ENCODE data around the gene DHX29.

DHX29 gene

DNA sequence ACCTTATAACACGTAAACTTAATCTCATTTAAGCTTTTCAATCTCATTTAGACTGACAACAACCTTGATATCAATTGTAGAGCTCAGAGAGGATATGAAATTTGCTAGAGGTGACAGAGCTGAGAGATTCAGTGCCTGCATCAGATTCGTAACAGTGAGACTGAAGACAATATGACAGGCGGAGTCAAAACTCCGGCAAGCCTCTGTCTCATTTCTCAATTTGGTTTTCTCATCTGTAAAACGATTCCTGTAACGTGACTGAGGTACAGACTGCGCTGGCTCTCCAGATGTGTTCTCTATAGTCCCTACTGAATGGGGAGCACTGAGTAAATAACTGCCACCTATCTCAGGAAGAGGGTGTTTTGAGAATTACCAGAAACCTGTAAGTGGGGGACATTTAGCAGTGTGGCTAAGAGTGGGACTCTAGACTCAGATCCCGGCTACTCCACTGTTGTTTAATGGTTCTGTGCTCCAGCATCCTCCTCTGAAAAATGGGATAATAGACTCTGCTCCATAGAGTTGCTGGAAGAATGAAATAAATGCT is 77.3 kb downstream of the DHX29 start:
- TF ChIP-seq CTCF (IDR thresholded peaks at IDR 0.05; ENCODE audit: low read depth, low read length), result no peak
- no peak overlapping the region for H3K4me3 ChIP-seq (replicated peaks in 1 of 2; ENCODE audit: low read depth in 2 of 2, low read length in 2 of 2)
- no peak for DNase-seq (ENCODE audit: low read depth in 2 of 2)

GRCh38 chr5:55227664-55228430 is 79.6 kb downstream of the DHX29 start:
- TF ChIP-seq CTCF (IDR thresholded peaks at IDR 0.05; ENCODE audit: low read depth, low read length), result no peak
- DNase-seq (ENCODE audit: low read depth in 2 of 2), result peak in 1 of 2 donors; percentile 35
- H3K4me3 ChIP-seq (replicated peaks in 1 of 2; ENCODE audit: low read depth in 2 of 2, low read length in 2 of 2), result peak overlapping the region; percentile 24 to 36

GRCh38 chr5:55226934-55227663 is 80.4 kb downstream of the DHX29 start, which contains the start of gene MCIDAS:
TSS of gene MCIDAS (minus strand) at chr5:55227315. CDS start at chr5:55227138, 177 bp downstream.
- TF ChIP-seq CTCF (IDR thresholded peaks at IDR 0.05; ENCODE audit: low read depth, low read length), result no peak
- peak within 1 kb of the TSS; percentile 24 to 36 for H3K4me3 ChIP-seq (replicated peaks in 1 of 2; ENCODE audit: low read depth in 2 of 2, low read length in 2 of 2)
- DNase-seq (ENCODE audit: low read depth in 2 of 2), result no peak

DNA sequence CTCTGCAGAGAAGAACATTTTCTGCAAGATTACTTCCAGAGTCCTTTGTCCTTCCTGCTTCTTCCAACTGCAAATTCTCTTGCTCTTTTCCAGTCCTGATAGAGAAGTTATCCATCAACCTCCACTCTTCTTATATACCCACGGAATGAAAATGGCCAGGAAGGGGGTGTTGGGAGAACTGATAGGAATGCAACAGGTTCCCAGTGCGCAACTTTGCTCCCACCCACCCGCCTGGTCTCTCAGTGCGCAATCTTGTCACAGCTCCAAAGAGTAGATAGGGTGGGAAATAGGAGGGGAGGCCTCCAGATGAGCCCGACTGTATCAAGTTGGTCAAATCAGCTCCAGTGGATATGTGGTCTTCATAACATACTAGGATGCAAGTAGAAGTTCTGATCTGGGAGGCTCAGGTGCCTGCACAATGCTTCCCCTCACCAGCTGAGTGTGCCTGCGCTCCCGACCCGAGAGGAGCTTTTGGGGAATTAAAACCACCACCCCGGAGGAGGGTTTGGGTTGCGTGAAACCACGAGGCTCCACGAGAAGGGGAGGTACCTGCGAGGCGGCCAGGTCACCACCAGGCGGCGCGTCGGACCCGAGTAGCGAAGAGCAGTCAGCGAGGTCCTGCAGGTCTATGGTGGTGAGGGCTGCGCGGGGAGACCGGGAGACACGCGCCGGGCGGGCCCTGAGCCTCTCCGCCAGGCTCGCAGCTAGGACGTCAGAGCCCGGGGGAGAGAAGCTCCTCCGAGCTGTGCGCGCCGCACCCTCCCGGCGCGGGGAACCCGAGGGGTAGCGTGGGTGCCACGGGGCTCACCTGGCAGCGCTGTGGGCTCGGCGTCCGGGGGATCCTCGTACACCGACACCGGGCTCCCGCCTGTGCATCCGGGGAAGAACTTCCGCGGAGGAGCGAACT is 81.2 kb downstream of the DHX29 start:
- peak overlapping the region; percentile 10 to 11 for H3K4me3 ChIP-seq (replicated peaks in 1 of 2; ENCODE audit: low read depth in 2 of 2, low read length in 2 of 2)
- peak; percentile 46 to 52 for DNase-seq (ENCODE audit: low read depth in 2 of 2)
- peak; percentile 56 for TF ChIP-seq CTCF (IDR thresholded peaks at IDR 0.05; ENCODE audit: low read depth, low read length)

DNA sequence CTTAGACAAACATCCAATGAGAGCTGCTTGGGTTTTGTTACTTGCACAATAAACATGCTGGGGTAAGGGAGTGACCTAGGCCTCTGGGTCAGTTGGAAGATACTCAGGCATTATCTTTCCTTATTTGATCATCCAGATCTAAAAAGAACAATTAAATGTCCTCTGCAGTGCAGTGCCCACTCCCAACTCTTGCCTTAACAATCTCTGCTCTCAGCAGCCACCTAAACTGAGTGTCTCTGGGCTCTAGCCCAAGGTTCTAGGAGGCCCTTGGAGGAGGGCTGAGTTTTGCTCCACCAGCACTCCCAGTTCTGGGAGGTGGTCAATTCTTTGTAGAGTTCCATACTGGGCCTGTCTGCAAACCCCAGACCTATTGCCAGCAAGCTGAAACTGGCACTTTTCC is 82.1 kb downstream of the DHX29 start:
- H3K4me3 ChIP-seq (replicated peaks in 1 of 2; ENCODE audit: low read depth in 2 of 2, low read length in 2 of 2), result no peak overlapping the region
- DNase-seq (ENCODE audit: low read depth in 2 of 2), result no peak
- TF ChIP-seq CTCF (IDR thresholded peaks at IDR 0.05; ENCODE audit: low read depth, low read length), result no peak

DNA sequence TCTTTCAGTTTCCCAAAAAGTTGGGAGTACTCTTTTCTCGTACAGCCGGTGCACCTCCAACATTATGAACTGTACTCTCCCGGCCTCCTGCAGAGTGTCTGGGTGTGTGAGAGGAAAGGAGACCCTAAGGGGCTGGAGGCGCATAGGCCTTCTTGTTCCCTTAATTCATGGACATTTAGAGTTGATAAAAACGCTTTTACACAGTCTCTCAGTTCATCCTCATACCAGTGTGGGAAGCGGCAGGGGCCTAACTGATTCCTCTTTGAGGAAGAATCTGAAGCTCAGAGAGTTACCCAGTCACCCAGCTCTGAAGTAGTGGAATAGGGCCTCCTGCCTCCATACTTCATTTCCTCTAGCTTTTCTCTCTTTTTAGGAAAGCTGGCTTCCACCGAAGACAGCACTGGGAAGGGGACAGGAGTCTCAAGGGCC is 83.7 kb downstream of the DHX29 start:
- no peak for DNase-seq (ENCODE audit: low read depth in 2 of 2)
- H3K4me3 ChIP-seq (replicated peaks in 1 of 2; ENCODE audit: low read depth in 2 of 2, low read length in 2 of 2), result no peak overlapping the region
- TF ChIP-seq CTCF (IDR thresholded peaks at IDR 0.05; ENCODE audit: low read depth, low read length), result no peak

All from cardiac fibroblast (primary cell).